Pancreas (tissue), 10 donors: ENCODE measurements around the gene MRPL36. TPM values are rescaled to one million over a fixed set of nuclear protein-coding genes. Genes with fewer than 3 reads are reported as not detected.

Experiments used
- ATAC-seq, 4 donors: fragments of 200-7000 bp; cut with Tn5 transposase; one replicate each; pipeline versions ENCODE4 v1.8.0 to v1.9.1; 2020; ENCODE audit warnings: mild to moderate bottlenecking in 4 of 4, moderate library complexity in 4 of 4
- DNase-seq, 6 donors: peaks; one replicate each; pipeline ENCODE4 v3.0.0-alpha.2; 2020
- FAIRE-seq: peaks from 2 replicates; lab custom pipeline; 2012; peaks lifted over from hg19 to GRCh38; lab: Jason Lieb, UNC
- H3K27ac ChIP-seq, 4 donors: fragments of 200-600 bp; sonication (generic); 1 replicate in 3 of 4; 2 replicates in 1 of 4; pipeline versions ENCODE4 v1.5.0 to v1.8.0; 2020
- H3K27me3 ChIP-seq, 4 donors: fragments of 200-600 bp; one replicate each; pipeline ENCODE4 v1.8.0; 2021
- H3K36me3 ChIP-seq, 3 donors: fragments of 200-600 bp; sonication (generic) in 1 of 3; one replicate each; pipeline versions ENCODE4 v1.5.0 to v1.8.0; 2020 to 2021
- H3K4me1 ChIP-seq, 3 donors: fragments of 200-600 bp; one replicate each; pipeline ENCODE4 v1.8.0; 2021
- H3K4me3 ChIP-seq, 4 donors: fragments of 200-600 bp; sonication (generic) in 2 of 4; one replicate each; pipeline versions ENCODE4 v1.5.0 to v1.8.0; 2020 to 2021
- H3K9me3 ChIP-seq, 4 donors: fragments of 200-600 bp; one replicate each; pipeline ENCODE4 v1.8.0; 2021
- WGBS, 2 donors: extraction: QIAGEN DNeasy Blood & Tissue Kit; methylation state at CpG; one replicate each; pipeline ENCODE4 v1.1.7; 2013; 5-methylcytosine and 5-hydroxymethylcytosine counted together
- intact Hi-C, 3 donors: fragments of 100-400 bp; cut with DNase I; formaldehyde crosslinking; loops; one replicate each; pipeline versions ENCODE4 v1.11.1 to v1.14.2; 2022
- polyA plus RNA-seq, 2 donors: library from polyadenylated mRNA; stranded (reverse); fragments of 200-250 nt; gene quantifications; one replicate each; pipeline ENCODE4 v1.2.3, GENCODE V29; 2013
- total RNA-seq, 6 donors: library from RNA; stranded (reverse); fragmentation: NEBNext Ultra II Directional in 4 of 6; extraction: Animal tissue kit (Norgen Biotek cat#: 25700) in 4 of 6; gene quantifications; one replicate each; pipeline versions ENCODE4 v1.2.1 to v1.2.4, GENCODE V29; 2021 to 2023
- TF ChIP-seq, protein P1 (sequence below), 4 donors: fragments of 200-600 bp; sonication (generic) in 3 of 4; IDR thresholded peaks; one replicate each; pipeline versions ENCODE4 v1.5.0 to v1.8.0; 2021; ENCODE audit warnings: antibody characterized with exemption in 4 of 4
- donor health status: healthy with polysubstance abuse.
- donor health status: DM: no; HTN: no; CAD: no; lungs with moderate emphysema.
- donor health status: DM: no; HTN: no; CAD: no.
- donor health status: control.
- donor health status: control.
- donor health status: Bipolar disorder and iron deficiency.
- donor health status: DM: yes; HTN: yes; CAD: no.
- donor health status: DM: no; HTN: no; CAD: no.
- donor health status: DM: no; HTN: no; CAD: no.
- donor health status: DM: yes; HTN: yes; CAD: no.

The MRPL36 gene
- total and polyA plus RNA-seq, 8 donors = 13.1 to 48.0 (median 16.1) TPM

- peaks cover 0 to 5% (median 5%) of the 10 kb centered on the region in 3 donors for H3K4me1 ChIP-seq
- intact Hi-C loops = no loop called here
- H3K27me3 ChIP-seq = no peaks in the 10 kb centered on the region
- H3K27ac ChIP-seq = no peak overlapping the region
- peaks cover 0 to 8% (median 4%) of the 10 kb centered on the region in 3 donors for H3K36me3 ChIP-seq
- no peak for FAIRE-seq
- H3K4me3 ChIP-seq = no peak overlapping the region
- no peak for ATAC-seq
- TF ChIP-seq, protein P1, sequence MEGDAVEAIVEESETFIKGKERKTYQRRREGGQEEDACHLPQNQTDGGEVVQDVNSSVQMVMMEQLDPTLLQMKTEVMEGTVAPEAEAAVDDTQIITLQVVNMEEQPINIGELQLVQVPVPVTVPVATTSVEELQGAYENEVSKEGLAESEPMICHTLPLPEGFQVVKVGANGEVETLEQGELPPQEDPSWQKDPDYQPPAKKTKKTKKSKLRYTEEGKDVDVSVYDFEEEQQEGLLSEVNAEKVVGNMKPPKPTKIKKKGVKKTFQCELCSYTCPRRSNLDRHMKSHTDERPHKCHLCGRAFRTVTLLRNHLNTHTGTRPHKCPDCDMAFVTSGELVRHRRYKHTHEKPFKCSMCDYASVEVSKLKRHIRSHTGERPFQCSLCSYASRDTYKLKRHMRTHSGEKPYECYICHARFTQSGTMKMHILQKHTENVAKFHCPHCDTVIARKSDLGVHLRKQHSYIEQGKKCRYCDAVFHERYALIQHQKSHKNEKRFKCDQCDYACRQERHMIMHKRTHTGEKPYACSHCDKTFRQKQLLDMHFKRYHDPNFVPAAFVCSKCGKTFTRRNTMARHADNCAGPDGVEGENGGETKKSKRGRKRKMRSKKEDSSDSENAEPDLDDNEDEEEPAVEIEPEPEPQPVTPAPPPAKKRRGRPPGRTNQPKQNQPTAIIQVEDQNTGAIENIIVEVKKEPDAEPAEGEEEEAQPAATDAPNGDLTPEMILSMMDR (IDR thresholded peaks at IDR 0.05) = no peak
- no peaks in the 10 kb centered on the region for H3K9me3 ChIP-seq
- WGBS, 2 donors = 88 to 95% methylated on average over 17 of the region's 17 CpGs
- DNase-seq = no peak
Observed at GRCh38 chr5:1794901-1795290, 4.7 kb downstream of the MRPL36 start.

GRCh38 chr5:1793966-1794900 is 5.4 kb downstream of the MRPL36 start:
- intact Hi-C loops = no loop called here
- 85 to 91% methylated on average over 33 of the region's 33 CpGs for WGBS, 2 donors
- Histone ChIP-seq H3K9me3 (no peaks in the 10 kb centered on the region), H3K27me3 (no peaks in the 10 kb centered on the region), H3K4me1 (peaks cover 0 to 5% (median 5%) of the 10 kb centered on the region in 3 donors), H3K27ac (no peak overlapping the region), H3K4me3 (no peak overlapping the region), H3K36me3 (peaks cover 0 to 8% (median 4%) of the 10 kb centered on the region in 3 donors)
- no peak for ATAC-seq
- no peak for FAIRE-seq
- TF ChIP-seq, protein P1 (IDR thresholded peaks at IDR 0.05) = no peak
- no peak for DNase-seq

GRCh38 chr5:1793301-1793740 is 6.3 kb downstream of the MRPL36 start:
- no peak for ATAC-seq
- WGBS, 2 donors = 75 to 76% methylated on average over 10 of the region's 10 CpGs
- no peaks in the 10 kb centered on the region for H3K4me1 ChIP-seq
- no peak for DNase-seq
- intact Hi-C loops = no loop called here
- H3K27ac ChIP-seq = no peak overlapping the region
- H3K27me3 ChIP-seq = no peaks in the 10 kb centered on the region
- H3K36me3 ChIP-seq = peaks cover 0 to 8% (median 4%) of the 10 kb centered on the region in 3 donors
- TF ChIP-seq, protein P1 (IDR thresholded peaks at IDR 0.05) = no peak
- no peaks in the 10 kb centered on the region for H3K9me3 ChIP-seq
- no peak overlapping the region for H3K4me3 ChIP-seq
- no peak for FAIRE-seq

DNA sequence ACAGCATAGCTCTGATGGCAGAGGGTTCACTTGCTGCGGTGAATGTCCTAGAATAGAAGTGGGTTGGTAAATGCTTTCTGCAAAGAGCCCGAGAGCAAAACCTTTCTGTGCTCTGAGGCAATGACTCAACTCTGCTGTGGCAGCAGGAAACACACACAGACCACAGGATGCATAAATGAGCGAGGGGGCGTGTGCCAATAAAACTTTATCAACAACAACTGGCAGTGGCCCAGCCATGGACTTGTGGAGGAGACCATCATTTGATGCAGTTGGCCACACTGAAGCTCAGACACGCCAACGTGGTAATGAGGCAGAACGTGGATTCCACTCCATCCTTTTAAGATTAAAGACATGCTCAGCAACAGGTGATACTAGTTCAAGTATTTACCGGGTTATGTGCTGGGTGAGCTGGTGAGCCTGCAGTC is 6.8 kb downstream of the MRPL36 start:
- no peak overlapping the region for H3K4me3 ChIP-seq
- peaks cover 0 to 7% (median 4%) of the 10 kb centered on the region in 3 donors for H3K36me3 ChIP-seq
- 81 to 83% methylated on average over 8 of the region's 8 CpGs for WGBS, 2 donors
- no peaks in the 10 kb centered on the region for H3K4me1 ChIP-seq
- no peak for FAIRE-seq
- TF ChIP-seq, protein P1 (IDR thresholded peaks at IDR 0.05) = no peak
- H3K27me3 ChIP-seq = no peaks in the 10 kb centered on the region
- DNase-seq = no peak
- intact Hi-C loops = no loop called here
- ATAC-seq = peak in 2 of 4 donors; percentile 23 to 26
- no peaks in the 10 kb centered on the region for H3K9me3 ChIP-seq
- H3K27ac ChIP-seq = no peak overlapping the region

DNA sequence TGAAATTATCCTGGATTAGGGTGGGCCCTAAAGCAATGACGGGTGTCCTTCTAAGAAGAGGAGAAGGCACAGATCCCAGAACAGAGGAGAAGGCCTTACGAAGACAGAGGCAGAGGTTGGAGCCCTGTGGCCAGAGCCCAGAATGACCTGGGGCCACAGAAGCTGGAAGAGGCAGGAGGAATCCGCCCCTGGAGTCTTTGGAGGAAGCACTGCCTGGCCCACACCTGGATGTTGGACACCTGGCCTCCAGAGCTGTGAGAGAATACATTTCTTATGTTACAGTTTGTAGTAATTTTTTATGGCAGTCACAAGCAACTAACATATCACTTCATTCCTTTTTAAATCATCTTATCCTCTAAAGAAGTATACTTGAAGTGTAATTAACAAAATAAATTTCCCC is 8.5 kb downstream of the MRPL36 start:
- ATAC-seq (no peak), FAIRE-seq (no peak), DNase-seq (no peak)
- H3K4me3 ChIP-seq = no peak overlapping the region
- H3K4me1 ChIP-seq = no peaks in the 10 kb centered on the region
- TF ChIP-seq, protein P1 (IDR thresholded peaks at IDR 0.05) = no peak
- H3K27ac ChIP-seq = no peak overlapping the region
- no peaks in the 10 kb centered on the region for H3K36me3 ChIP-seq
- no peaks in the 10 kb centered on the region for H3K9me3 ChIP-seq
- intact Hi-C loops = no loop called here
- H3K27me3 ChIP-seq = no peaks in the 10 kb centered on the region
- whole genome bisulfite sequencing, 2 donors = 67 to 70% methylated on average over 3 of the region's 3 CpGs
